GM18520 (cell line): Measurements from ENCODE around the gene FOXL3.
"Not testable (repeated sequence)": the region's sequence is repeated elsewhere in the genome, so short reads cannot be mapped to it uniquely, and the experiment has no call there.

ENCODE experiments used
- ATAC-seq: cut with Tn5 transposase; IDR thresholded peaks from one replicate; pipeline ENCODE4 v1.9.1; 2021; ENCODE audit not compliant: unreplicated experiment

The FOXL3 gene

GRCh38 chr7:286266-286665 lies 3.7 kb upstream of the FOXL3 start:
- ATAC-seq, result no peak

DNA sequence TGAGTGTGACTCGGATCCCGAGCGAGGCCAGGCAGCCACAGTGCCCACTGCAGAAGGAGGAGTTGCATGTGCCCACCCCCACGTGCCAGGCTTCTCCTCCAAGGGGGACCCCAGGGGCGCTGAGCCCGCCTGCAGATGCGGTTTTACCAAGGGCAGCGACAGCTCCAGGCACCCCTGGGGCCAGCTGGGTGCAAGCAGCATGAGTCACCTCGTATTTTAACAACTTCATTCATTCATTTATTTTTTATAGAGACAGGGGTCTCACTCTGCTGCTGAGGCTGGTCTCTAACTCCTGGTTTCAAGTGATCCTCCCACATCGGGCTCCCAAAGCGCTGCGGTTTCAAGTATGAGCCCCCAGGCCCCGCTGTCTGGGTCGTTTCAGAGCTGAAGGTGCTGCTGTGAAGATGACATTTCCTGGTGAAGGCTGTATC lies 1.3 kb upstream of the FOXL3 start:
- ATAC-seq, result no peak

DNA sequence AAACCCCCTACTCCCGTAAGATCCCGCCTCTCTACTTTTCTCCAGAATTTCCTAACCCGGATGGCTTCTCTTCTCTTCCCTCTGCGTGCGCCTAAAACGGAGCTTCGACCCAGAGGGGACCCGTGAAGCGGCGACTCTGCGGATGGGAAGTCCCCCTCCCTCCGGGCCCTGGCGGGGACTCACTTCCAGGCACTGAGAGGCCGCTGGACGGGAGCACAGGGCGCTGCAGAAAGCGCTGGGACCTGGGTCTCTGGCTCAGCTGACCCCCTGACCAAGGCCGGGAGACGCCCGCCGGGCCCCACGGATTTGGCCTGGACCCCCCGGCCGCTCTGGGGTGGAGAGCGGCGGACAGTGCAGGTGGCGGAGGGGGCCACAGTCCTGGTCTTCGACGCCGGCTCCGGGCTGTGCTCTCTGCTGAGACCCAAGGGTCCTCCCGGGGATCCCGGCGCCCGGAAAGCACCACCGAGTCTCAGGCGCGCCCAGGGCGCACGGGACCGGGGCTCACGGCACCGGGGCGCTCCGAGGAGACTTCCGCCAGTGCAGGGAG lies 688 bp upstream of the FOXL3 start:
- no peak for ATAC-seq

DNA sequence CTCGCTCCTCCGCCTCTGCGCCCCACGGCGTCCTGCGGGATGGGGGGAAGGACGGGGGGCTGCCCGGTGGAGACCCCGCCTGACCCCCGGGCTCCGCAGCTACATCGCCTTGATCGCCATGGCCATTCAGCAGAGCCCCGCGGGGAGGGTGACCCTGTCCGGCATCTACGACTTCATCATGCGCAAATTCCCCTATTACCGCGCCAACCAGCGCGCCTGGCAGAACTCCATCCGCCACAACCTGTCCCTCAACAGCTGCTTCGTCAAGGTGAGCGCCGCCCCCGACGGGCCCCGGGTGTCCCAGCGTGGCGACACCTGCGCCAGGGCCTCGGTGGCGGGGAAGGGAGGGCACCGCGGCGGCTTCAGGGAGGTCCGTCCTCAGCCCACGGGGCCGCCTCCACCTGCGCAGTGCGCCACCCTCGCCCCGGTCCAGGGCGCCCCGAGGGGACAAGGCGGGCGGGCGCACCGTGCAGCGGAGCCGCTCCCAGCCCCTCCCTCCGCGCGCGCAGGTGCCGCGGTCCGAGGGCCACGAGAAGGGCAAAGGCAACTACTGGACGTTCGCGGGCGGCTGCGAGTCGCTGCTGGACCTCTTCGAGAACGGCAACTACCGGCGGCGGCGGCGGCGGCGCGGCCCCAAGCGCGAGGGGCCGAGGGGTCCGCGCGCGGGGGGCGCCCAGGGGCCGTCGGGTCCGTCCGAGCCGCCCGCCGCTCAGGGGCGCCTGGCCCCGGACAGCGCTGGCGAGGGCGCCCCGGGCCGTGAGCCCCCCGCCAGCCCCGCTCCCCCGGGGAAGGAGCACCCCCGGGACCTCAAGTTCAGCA lies 793 bp downstream of the FOXL3 start:
- ATAC-seq, result no peak

GRCh38 chr7:291373-292092 lies 1.6 kb downstream of the FOXL3 start:
- no peak for ATAC-seq

DNA sequence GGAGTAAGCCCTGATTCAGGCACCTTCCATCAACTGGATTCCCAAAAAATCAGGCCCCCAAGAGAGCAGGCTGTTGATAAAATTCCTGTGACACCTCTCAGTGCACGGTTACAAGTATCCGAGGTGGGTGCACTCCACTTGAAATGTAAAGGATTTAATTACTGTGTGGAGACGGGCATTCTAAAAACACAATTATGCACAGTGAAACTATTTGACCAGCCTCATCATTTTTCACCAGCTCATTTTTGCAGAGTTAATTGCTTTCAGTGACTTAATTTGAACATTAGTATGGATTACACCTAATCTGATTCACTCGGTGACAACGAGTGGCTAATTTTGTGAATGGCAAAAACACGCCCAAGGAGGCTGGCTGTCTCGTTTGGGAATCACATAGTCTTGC lies 2.3 kb downstream of the FOXL3 start:
- ATAC-seq, result no peak

DNA sequence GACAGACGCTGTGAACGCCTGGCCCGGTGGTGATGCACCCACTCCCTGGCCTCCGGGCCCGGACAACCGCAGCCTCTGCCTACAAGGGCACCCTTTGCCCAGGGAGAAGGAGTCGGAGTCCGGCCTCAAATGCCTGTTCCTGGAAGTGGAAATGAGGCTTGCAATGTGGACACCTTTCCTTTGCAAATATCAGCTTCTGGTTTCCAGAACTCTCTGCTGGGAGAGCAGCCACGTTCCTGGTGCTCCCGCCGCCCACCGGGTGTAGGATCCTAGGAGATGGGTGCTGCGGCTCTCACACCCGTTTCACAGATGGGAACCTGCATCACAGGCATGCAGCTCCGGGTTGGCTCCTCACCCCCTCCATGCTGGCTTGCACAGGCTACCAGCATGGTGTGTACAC lies 2.9 kb downstream of the FOXL3 start:
- no peak for ATAC-seq

- ATAC-seq, result no peak
These were observed 3.9 kb downstream of the FOXL3 start for GRCh38 chr7:293681-294439.

- no peak for ATAC-seq
These were observed 4.6 kb downstream of the FOXL3 start for GRCh38 chr7:294440-295154.

DNA sequence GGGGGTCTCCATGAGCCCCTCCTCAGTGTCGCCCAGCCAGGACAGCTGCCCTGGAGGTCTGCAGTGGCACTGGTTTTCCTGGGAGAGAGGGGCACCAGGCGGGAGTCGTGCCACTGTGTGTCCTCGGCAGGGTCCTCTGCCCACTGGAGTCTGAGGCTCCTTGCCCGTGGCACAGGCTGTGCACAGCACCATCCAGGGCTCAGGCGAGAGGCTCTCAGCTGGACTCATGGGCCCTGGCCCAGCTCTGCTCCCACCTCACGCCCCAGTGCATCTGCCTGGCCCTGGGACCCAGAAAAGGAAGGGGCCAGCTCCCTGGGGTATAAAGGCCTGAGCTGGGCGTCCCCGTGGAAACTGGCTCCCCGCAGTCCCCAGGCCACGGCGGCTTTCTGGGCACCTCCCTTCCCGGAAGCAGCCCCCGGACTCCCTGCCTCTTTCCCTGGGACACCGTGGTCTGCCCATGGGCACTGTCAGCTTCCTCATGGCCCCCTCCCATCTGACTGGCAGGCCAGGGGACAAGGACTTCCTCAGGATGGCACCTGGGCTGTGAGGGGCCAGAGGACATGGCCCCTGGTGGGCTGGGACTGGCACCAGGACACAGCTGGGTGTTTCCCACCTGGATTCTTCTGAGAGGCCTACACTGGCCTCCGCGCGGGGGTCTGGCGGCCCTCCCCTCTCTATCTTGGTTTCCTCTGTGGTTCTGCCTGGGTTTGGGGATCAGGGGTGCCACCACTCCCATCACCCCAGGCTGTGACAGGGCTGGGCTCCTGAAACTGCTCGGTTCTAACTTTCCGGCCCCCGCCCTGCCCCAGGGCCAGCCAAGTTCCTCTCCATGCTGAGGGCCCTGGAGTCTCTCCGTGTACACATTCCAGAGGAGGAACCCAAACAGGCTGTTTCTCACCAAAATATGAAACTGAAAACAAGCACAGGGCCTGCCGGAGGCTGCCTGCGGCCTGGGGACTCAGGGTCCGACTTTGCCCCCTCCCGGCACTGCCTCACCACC lies 5.5 kb downstream of the FOXL3 start:
- no peak for ATAC-seq

DNA sequence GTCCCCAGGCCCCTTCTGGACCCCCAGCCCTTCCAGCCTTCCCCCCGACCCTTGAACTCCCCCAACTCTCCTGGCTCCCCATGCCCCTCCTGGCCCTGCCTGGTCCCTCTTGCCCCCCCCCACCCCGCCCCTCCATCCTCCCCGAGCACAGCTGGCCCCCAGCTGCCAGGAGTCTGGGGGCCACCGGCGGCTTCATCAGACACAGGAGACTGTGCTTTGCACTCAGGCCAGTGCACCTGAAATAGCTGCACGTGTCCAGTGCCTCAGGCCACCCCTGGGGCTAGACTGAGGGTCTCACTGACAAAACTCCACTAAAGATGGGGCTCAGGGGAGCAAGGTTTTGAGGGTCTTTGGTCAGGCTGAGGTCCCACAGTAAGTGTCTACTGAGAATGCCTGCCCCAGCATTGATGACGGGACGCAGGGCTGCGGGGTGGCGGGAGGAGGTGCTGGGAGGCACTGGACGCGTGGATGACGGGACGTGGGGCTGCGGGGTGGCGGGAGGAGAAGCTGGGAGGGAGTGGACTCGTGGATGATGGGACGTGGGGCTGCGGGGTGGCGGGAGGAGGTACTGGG lies 6.5 kb downstream of the FOXL3 start:
- ATAC-seq, result no peak

- not testable (repeated sequence) for ATAC-seq
These were observed 7.2 kb downstream of the FOXL3 start for GRCh38 chr7:297141-297540.

- ATAC-seq, result no peak
These were observed 7.8 kb downstream of the FOXL3 start for GRCh38 chr7:297611-298374.

- ATAC-seq, result no peak
These were observed 8.4 kb downstream of the FOXL3 start for GRCh38 chr7:298375-298702.

DNA sequence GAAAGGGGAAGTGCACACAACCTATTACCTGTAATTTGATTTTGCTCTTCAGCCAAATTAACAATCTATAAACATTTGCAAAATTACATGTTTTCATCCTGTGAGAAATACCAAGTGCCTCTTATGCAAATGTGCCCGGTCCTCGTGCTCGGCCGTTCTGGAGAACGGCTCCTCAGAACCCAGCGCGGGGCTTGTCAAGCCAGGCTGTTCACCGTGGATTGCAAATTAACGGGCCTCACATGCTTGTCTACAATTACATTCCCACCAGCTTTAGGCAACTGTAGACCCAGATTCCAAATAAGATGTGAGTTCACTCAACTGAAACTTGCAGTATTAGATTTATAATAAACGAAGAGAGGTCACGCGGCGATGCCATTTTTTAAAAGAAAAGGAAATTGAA lies 8.8 kb downstream of the FOXL3 start:
- no peak for ATAC-seq

DNA sequence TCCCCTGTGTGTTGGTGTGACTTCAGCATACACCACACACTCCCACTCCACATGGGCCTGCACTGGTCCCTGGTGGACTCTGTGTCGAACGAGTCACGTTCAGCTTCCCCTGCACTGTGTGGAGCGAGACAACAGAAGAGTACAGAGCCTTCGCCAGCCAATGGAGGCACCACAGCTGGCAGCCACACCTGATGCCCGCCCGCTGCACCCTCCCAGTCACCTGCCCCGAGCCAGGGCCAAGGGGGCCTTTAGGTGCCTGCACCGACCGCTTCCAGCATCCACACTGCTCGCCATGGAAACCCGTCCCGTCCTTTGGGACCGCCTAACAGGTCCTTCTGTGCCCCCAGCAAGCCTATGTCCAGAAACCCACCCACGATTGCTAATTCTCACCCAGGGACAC lies 9.2 kb downstream of the FOXL3 start:
- ATAC-seq, result no peak

- ATAC-seq, result no peak
These were observed 9.7 kb downstream of the FOXL3 start for GRCh38 chr7:299628-300027.

DNA sequence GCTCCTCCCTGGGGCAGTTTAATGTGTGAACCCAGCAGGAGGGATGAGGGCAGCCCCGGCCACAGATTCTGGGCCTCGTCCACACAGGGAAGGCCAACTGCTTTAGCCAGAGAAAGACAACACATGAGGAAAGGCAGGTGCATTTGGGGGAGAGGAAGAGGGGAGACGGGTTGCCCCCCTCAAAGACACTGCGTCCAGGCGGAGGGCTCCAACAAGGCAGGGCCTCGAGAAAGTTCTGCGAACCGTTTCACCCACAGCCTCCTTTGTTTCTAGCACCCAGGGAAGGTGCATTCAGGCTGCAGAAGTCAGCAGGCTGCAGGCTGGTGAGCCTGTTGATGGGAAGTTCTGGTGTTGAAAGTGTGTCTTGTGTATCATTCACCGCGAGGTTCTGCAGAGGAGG lies 10.1 kb downstream of the FOXL3 start:
- ATAC-seq, result no peak
